OCI-LY7 (cell line): Measurements from ENCODE around the gene CAPSL. TPM values are rescaled to one million over a fixed set of nuclear protein-coding genes. Genes with fewer than 3 reads are reported as not detected.

Source experiments
- BruUV-seq: library from RNA; stranded (reverse); fragments of 400-500 nt; replicated peaks from 2 replicates; lab custom pipeline; 2021; lab: Mats Ljungman, UMichigan
- CTCF ChIA-PET: fragments of 300-600 bp; sonication (Branson Sonifier 250); formaldehyde crosslinking; loops from one replicate; lab custom pipeline; 2022; ENCODE audit warnings: antibody characterized with exemption; ENCODE audit not compliant: unreplicated experiment; lab: Charles Lee
- POLR2A ChIA-PET: fragments of 300-600 bp; sonication (Branson Sonifier 250); formaldehyde crosslinking; loops from one replicate; lab custom pipeline; 2022; ENCODE audit warnings: antibody characterized with exemption; lab: Charles Lee
- DNase-seq: peaks from one replicate; pipeline ENCODE4 v3.0.0-alpha.2; 2015; ENCODE audit warnings: low spot score
- H2AFZ ChIP-seq: fragments of 200-600 bp; sonication (generic), shearing (Covaris generic); 2 replicates; pipeline ENCODE4 v1.6.1; 2014; ENCODE audit warnings: mild to moderate bottlenecking, antibody characterized with exemption, low read length, moderate library complexity
- H3K27ac ChIP-seq: fragments of 200-600 bp; sonication (generic); 2 replicates; pipeline ENCODE4 v1.5.1; 2014; ENCODE audit warnings: mixed run types, low read depth, mild to moderate bottlenecking, moderate library complexity, low read length, inconsistent platforms; ENCODE audit not compliant: poor library complexity, severe bottlenecking
- H3K36me3 ChIP-seq: fragments of 200-600 bp; sonication (generic); 2 replicates; pipeline ENCODE4 v1.6.1; 2014; ENCODE audit warnings: mild to moderate bottlenecking, antibody characterized with exemption, low read length, moderate library complexity, mixed read lengths; ENCODE audit not compliant: insufficient read depth
- H3K4me1 ChIP-seq: fragments of 200-600 bp; sonication (generic); 2 replicates; pipeline ENCODE4 v1.5.1; 2014; ENCODE audit warnings: mild to moderate bottlenecking, low read length; ENCODE audit not compliant: insufficient read depth, poor library complexity, severe bottlenecking
- H3K4me2 ChIP-seq: fragments of 200-600 bp; sonication (generic); 2 replicates; pipeline ENCODE4 v1.6.1; 2014; ENCODE audit warnings: mild to moderate bottlenecking, low read length
- H3K4me3 ChIP-seq: fragments of 200-600 bp; sonication (generic); 2 replicates; pipeline ENCODE4 v1.5.1; 2014; ENCODE audit warnings: mild to moderate bottlenecking, low read depth, low read length; ENCODE audit not compliant: poor library complexity, severe bottlenecking
- H3K79me2 ChIP-seq: fragments of 200-600 bp; sonication (generic); 2 replicates; pipeline ENCODE4 v1.6.1; 2016; ENCODE audit warnings: low read depth, mild to moderate bottlenecking, low read length, moderate library complexity, mixed read lengths; ENCODE audit not compliant: insufficient read depth
- H3K9me2 ChIP-seq: fragments of 200-600 bp; sonication (generic); 2 replicates; pipeline ENCODE4 v1.6.1; 2016; ENCODE audit warnings: mild to moderate bottlenecking, low read length, mixed read lengths; ENCODE audit not compliant: insufficient read depth
- H3K9me3 ChIP-seq: fragments of 200-600 bp; sonication (generic); 2 replicates; pipeline ENCODE4 v1.6.1; 2014; ENCODE audit warnings: mild to moderate bottlenecking, mixed run types, low read length, mixed read lengths
- H4K20me1 ChIP-seq: fragments of 200-600 bp; sonication (generic); 2 replicates; pipeline ENCODE4 v1.6.1; 2014; ENCODE audit warnings: mild to moderate bottlenecking, antibody characterized with exemption, low read length, moderate library complexity, mixed read lengths; ENCODE audit not compliant: insufficient read depth
- EZH2phosphoT487 ChIP-seq: fragments of 200-600 bp; sonication (generic); IDR thresholded peaks from 2 replicates; pipeline ENCODE4 v1.6.1; 2018; ENCODE audit warnings: low read depth, borderline replicate concordance, mild to moderate bottlenecking, mixed run types, antibody characterized with exemption, low read length, moderate library complexity, mixed read lengths
- intact Hi-C: fragments of 100-400 bp; cut with micrococcal nuclease; formaldehyde crosslinking; loops from one replicate; pipeline ENCODE4 v1.10.0; 2022; ENCODE audit not compliant: unreplicated experiment
- total RNA-seq, 2 experiments: library from RNA; depleted of rRNA in 1 of 2; stranded (reverse); fragments of >200 nt in 1 of 2; shearing (Covaris generic) in 1 of 2; gene quantifications; 2 replicates each; pipeline ENCODE4 v1.2.3, GENCODE V29; 2014 to 2022
- TF ChIP-seq, protein P1 (sequence below): fragments of 200-600 bp; sonication (generic); conservative IDR thresholded peaks from 2 replicates; pipeline ENCODE4 v1.5.1; 2014; ENCODE audit warnings: mild to moderate bottlenecking, antibody characterized with exemption, low read length, moderate library complexity, mixed read lengths

Gene CAPSL
- total RNA-seq, 2 experiments from 2014 or later: 4.7 TPM; not detected in 1

GRCh38 chr5:35904443-35905132 is 33.8 kb downstream of the CAPSL start:
- ChIA-PET POLR2A (interaction anchor here (0.6 to 9.0 kb wide), 9 partner anchors 9 to 361 kb away, joined by 3 to 104 read pairs (median 6); partner anchors contain the start of gene IL7R), CTCF (interaction anchor here (1.6 kb wide), 1 partner anchor 22 kb away, joined by 4 read pairs; no protein-coding TSS in a partner anchor)
- TSS peak; percentile 93 for BruUV-seq
- no peaks in the 10 kb centered on the region for H3K79me2 ChIP-seq
- H4K20me1 ChIP-seq: no peaks in the 10 kb centered on the region
- peak overlapping the region; percentile 66; the same call in 1 of the 2 replicates for H2AFZ ChIP-seq
- intact Hi-C loops: loop anchor here (1.0 to 10.0 kb wide), 5 partner anchors 20 to 987 kb away; partner anchors contain the start of genes BRIX1, LMBRD2, NADK2 and NIPBL
- H3K9me2 ChIP-seq: no peaks in the 10 kb centered on the region
- peak overlapping the region; percentile 22 for H3K4me3 ChIP-seq
- H3K4me2 ChIP-seq: peak overlapping the region; percentile 62
- peaks cover 100% of the 10 kb centered on the region for H3K4me1 ChIP-seq
- peak overlapping the region; percentile 98 for H3K27ac ChIP-seq
- TF ChIP-seq, protein P1, sequence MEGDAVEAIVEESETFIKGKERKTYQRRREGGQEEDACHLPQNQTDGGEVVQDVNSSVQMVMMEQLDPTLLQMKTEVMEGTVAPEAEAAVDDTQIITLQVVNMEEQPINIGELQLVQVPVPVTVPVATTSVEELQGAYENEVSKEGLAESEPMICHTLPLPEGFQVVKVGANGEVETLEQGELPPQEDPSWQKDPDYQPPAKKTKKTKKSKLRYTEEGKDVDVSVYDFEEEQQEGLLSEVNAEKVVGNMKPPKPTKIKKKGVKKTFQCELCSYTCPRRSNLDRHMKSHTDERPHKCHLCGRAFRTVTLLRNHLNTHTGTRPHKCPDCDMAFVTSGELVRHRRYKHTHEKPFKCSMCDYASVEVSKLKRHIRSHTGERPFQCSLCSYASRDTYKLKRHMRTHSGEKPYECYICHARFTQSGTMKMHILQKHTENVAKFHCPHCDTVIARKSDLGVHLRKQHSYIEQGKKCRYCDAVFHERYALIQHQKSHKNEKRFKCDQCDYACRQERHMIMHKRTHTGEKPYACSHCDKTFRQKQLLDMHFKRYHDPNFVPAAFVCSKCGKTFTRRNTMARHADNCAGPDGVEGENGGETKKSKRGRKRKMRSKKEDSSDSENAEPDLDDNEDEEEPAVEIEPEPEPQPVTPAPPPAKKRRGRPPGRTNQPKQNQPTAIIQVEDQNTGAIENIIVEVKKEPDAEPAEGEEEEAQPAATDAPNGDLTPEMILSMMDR: no peak
- no peak for TF ChIP-seq EZH2phosphoT487
- peak; percentile 96 for DNase-seq
- peaks cover 33% of the 10 kb centered on the region for H3K36me3 ChIP-seq
- H3K9me3 ChIP-seq: peaks cover 38% of the 10 kb centered on the region; the same call in 1 of the 2 replicates

DNA sequence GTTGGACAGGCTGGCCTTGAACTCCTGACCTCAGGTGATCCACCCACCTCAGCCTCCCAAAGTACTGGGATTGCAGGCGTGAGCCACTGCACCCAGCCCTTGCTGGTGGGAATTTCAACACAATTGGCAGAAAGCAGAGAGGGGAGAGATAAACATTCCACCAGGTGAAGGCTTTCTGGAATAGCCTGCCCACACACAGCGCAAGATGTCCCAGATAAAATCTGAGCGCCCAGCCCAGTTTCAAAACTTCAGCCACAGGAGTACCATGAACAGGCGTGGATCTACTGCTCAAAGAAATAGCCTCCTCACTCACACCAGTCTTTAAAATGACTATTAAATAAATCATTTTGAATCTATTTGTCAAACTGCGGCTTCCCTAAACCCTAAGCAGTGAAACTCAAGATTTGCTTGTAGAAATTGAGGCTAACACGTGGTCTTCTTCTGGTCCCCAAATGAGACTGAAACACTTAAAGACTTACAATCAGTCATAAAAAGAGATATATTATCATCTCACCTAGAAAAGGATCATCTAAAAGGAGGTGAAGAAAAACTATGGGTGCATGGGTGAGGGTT is 34.7 kb downstream of the CAPSL start:
- TF ChIP-seq EZH2phosphoT487: no peak
- TF ChIP-seq, protein P1: no peak
- H3K36me3 ChIP-seq: peaks cover 31% of the 10 kb centered on the region
- H4K20me1 ChIP-seq: no peaks in the 10 kb centered on the region
- H3K79me2 ChIP-seq: no peaks in the 10 kb centered on the region
- ChIA-PET POLR2A (interaction anchor here (0.9 to 9.0 kb wide), 9 partner anchors 8 to 125 kb away, joined by 3 to 104 read pairs (median 6); partner anchors contain the start of gene IL7R), CTCF (no interaction called here)
- H3K9me2 ChIP-seq: no peaks in the 10 kb centered on the region
- peak overlapping the region; percentile 62; the same call in 1 of the 2 replicates for H3K4me2 ChIP-seq
- DNase-seq: no peak
- no TSS peak for BruUV-seq
- H3K4me1 ChIP-seq: peaks cover 100% of the 10 kb centered on the region
- H3K4me3 ChIP-seq: peak overlapping the region; percentile 22
- peaks cover 34% of the 10 kb centered on the region; the same call in 1 of the 2 replicates for H3K9me3 ChIP-seq
- peak overlapping the region; percentile 66; the same call in 1 of the 2 replicates for H2AFZ ChIP-seq
- intact Hi-C loops: loop anchor here (1.0 to 10.0 kb wide), 3 partner anchors 19 to 986 kb away; partner anchors contain the start of genes BRIX1, NIPBL and RAD1
- peak overlapping the region; percentile 98 for H3K27ac ChIP-seq
